Activated CD4-positive, alpha-beta memory T cell treated with anti-CD3 and anti-CD28 coated beads, Interleukin-2, amount 10 ng/mL, durations not matched to agents 7 days and 5 days (primary cell): Measurements from ENCODE around the gene RBM4B. TPM values are rescaled to one million over a fixed set of nuclear protein-coding genes. Genes with fewer than 3 reads are reported as not detected.

Source experiments
- CTCF ChIA-PET: fragments of 350-600 bp; sonication (Branson Sonifier 250); formaldehyde crosslinking; loops from one replicate; lab custom pipeline; 2021; ENCODE audit warnings: antibody characterized with exemption, inconsistent platforms; lab: Charles Lee
- POLR2A ChIA-PET: fragments of 350-600 bp; sonication (Branson Sonifier 250); formaldehyde crosslinking; loops from one replicate; lab custom pipeline; 2021; ENCODE audit warnings: antibody characterized with exemption; lab: Charles Lee
- DNase-seq: peaks from one replicate; pipeline ENCODE4 v3.0.0-alpha.2; 2020
- H3K27ac Mint-ChIP-seq: one replicate; pipeline ENCODE4 v1.8.0; 2021; ENCODE audit warnings: mild to moderate bottlenecking, mixed read lengths
- H3K27me3 Mint-ChIP-seq: one replicate; pipeline ENCODE4 v1.8.0; 2021; ENCODE audit warnings: mixed read lengths
- H3K36me3 Mint-ChIP-seq: one replicate; pipeline ENCODE4 v1.8.0; 2021; ENCODE audit warnings: low read depth, mixed read lengths
- H3K4me1 Mint-ChIP-seq: one replicate; pipeline ENCODE4 v1.8.0; 2021; ENCODE audit warnings: mixed read lengths
- H3K4me3 Mint-ChIP-seq: one replicate; pipeline ENCODE4 v1.8.0; 2021; ENCODE audit warnings: mild to moderate bottlenecking, mixed read lengths
- H3K9me3 Mint-ChIP-seq: one replicate; pipeline ENCODE4 v1.8.0; 2021; ENCODE audit warnings: mixed read lengths
- total RNA-seq, 2 experiments: library from RNA; stranded (reverse); gene quantifications; one replicate each; pipeline ENCODE4 v1.2.3, GENCODE V29; 2021

RBM4B gene
- total RNA-seq, 2 experiments from 2014 or later = 19.6 to 20.1 TPM

DNA sequence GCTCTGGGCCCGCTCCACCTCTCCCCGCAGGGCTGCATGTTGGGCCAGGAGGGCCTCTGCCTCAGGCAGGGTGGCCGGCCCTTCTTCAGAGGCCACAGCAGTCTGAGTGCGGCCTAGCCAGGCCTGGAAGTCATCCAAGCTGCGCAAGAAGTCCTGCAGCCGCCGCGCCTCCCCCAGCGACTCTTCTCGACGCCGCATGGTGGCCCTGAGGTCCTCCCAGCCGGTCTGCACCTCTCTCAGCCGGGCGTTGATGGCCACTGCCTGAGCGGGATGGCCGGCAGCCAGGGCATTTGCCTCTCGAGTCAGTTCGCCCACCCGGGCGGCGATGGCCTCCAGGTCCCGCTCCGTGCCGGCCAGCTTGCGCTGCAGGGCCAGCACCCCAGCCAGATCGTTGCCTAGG is 23.1 kb upstream of the RBM4B start:
- Mint-ChIP-seq H3K27me3 (no peaks in the 10 kb centered on the region), H3K9me3 (no peaks in the 10 kb centered on the region), H3K4me1 (peaks cover 2% of the 10 kb centered on the region), H3K4me3 (no peak overlapping the region), H3K27ac (no peak overlapping the region), H3K36me3 (no peaks in the 10 kb centered on the region)
- POLR2A ChIA-PET = no interaction called here
- DNase-seq = no peak
- CTCF ChIA-PET = no interaction called here

DNA sequence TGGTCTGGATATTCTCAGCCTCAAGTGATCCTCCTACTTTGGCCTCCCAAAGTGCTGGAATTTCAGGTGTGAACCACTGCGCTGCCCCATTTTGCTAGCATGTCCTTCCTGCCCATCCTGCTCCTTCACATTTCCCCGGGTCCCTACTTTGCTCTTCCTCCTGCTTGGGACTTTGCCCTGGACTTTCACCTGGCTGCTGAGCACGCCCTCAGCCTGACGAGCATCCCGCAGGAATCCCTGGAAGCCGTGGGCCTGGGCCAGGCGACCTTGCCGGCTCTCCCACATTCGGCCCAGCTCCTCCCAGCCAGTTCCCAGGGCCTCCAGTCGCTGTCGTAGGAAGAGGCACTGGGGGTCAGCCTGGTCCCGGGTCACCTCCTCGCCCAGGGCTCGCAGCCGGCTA is 22.6 kb upstream of the RBM4B start:
- ChIA-PET POLR2A (interaction anchor here (1.0 kb wide), 1 partner anchor 142 kb away, joined by 3 read pairs; no protein-coding TSS in a partner anchor), CTCF (interaction anchor here (1.0 to 8.3 kb wide), 2 partner anchors 134 to 314 kb away, joined by 4 to 68 read pairs; no protein-coding TSS in a partner anchor)
- H3K36me3 Mint-ChIP-seq = no peaks in the 10 kb centered on the region

DNA sequence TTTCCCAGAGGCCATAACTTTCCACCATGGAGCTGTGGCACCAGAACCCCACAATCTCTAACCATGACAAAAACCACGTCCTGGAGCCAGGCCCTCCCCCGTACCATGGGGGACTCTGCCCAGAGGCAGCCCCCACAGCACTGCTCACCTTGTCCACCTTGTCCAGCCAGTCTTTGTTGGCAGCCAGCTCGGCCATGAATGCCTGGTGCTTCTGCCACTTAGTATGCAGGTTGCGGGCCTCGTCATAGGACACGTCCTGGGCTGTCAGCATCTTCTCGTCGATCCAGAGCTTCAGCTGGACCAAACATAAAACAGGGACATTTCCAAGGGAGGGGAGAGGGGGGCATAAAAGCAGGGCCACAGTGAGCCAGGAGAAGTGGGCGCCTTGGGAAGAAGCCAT is 20.8 kb upstream of the RBM4B start:
- Mint-ChIP-seq H3K4me1 (no peaks in the 10 kb centered on the region), H3K9me3 (no peaks in the 10 kb centered on the region), H3K27me3 (no peaks in the 10 kb centered on the region), H3K27ac (no peak overlapping the region), H3K4me3 (no peak overlapping the region), H3K36me3 (no peaks in the 10 kb centered on the region)
- no peak for DNase-seq
- POLR2A ChIA-PET = no interaction called here
- CTCF ChIA-PET = interaction anchor here (8.3 kb wide), 1 partner anchor 135 kb away, joined by 68 read pairs; no protein-coding TSS in a partner anchor

More for the DNA sequence above, 22.6 kb upstream of the RBM4B start:
- H3K4me1 Mint-ChIP-seq = peaks cover 2% of the 10 kb centered on the region
- no peak overlapping the region for H3K4me3 Mint-ChIP-seq
- no peaks in the 10 kb centered on the region for H3K9me3 Mint-ChIP-seq
- DNase-seq = no peak
- no peak overlapping the region for H3K27ac Mint-ChIP-seq
- no peaks in the 10 kb centered on the region for H3K27me3 Mint-ChIP-seq

DNA sequence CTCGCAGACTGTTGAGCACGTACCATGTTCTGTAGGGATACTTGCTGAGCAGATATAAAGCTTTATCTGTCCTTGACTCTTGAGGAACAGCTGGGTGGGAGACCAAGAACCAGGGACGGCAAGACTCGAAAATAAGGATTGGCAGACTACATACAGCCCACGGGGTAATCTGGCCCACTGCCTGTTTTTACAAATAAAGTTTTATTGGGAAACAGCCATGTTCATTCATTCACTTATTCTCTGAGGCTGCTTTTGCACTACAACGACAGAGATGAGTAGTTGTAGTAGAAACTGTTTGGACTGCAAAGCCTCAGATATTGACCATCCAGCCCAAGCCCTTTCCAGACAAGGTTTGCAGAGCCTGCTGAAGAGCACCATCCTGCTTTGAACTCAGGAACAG is 20.3 kb upstream of the RBM4B start:
- DNase-seq = no peak
- POLR2A ChIA-PET = no interaction called here
- H3K36me3 Mint-ChIP-seq = no peaks in the 10 kb centered on the region

DNA sequence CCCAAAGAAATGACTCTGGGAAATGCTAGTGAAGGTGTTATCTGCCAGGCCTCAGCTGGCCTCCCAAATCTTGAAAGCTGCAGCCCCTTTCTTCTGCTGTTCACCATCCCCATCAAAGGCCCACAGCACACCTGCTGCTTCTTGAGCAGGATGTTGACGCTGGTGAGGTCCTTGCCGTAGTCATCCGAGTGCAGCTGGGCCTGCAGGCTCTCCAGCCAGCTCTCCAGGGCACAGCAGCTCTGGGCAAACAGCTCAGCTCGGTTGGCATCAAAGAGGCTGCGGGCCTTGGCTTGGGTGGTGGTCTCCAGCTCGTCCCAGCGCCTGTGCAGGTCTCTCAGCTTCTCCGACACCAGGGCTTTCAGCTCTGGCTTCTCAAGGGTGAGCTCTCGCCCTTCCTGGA is 18.5 kb upstream of the RBM4B start:
- ChIA-PET CTCF (interaction anchor here (1.3 to 8.3 kb wide), 7 partner anchors 14 to 280 kb away, joined by 3 to 68 read pairs (median 3); no protein-coding TSS in a partner anchor), POLR2A (interaction anchor here (0.8 to 1.1 kb wide), 3 partner anchors 138 to 187 kb away, joined by 3 read pairs; no protein-coding TSS in a partner anchor)
- no peak overlapping the region for H3K4me3 Mint-ChIP-seq
- H3K9me3 Mint-ChIP-seq = no peaks in the 10 kb centered on the region
- H3K27me3 Mint-ChIP-seq = no peaks in the 10 kb centered on the region
- no peaks in the 10 kb centered on the region for H3K36me3 Mint-ChIP-seq
- no peak overlapping the region for H3K27ac Mint-ChIP-seq
- no peaks in the 10 kb centered on the region for H3K4me1 Mint-ChIP-seq
- no peak for DNase-seq

More for the DNA sequence above, 20.3 kb upstream of the RBM4B start:
- CTCF ChIA-PET = interaction anchor here (8.3 kb wide), 1 partner anchor 136 kb away, joined by 68 read pairs; no protein-coding TSS in a partner anchor
- Mint-ChIP-seq H3K27ac (no peak overlapping the region), H3K9me3 (no peaks in the 10 kb centered on the region), H3K4me1 (no peaks in the 10 kb centered on the region), H3K27me3 (no peaks in the 10 kb centered on the region), H3K4me3 (no peak overlapping the region)

DNA sequence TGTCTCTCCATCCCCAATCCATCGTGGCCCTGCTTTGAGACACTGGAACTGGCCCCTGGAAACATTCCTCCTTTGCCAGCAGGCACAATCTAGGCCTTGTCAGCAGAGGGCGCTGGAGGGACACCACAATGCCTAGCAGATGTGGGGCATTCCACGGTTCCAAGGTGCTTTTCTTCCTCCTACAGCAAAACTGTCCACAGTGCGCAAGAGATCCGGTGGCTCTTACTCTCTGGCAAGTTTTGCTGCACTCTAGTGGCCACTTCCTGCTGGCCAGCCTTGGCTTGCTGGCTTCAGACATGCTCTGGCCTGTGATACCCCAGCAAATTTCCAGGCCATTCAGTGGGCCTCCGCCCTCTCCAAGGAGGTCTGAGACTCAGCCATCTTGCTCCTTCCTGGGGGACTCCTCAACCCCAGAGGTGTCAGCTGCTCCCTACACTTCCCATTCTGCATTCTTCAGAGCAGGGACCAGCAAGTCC is 17.1 kb upstream of the RBM4B start:
- POLR2A ChIA-PET = interaction anchor here (1.0 kb wide), 1 partner anchor 148 kb away, joined by 4 read pairs; no protein-coding TSS in a partner anchor

DNA sequence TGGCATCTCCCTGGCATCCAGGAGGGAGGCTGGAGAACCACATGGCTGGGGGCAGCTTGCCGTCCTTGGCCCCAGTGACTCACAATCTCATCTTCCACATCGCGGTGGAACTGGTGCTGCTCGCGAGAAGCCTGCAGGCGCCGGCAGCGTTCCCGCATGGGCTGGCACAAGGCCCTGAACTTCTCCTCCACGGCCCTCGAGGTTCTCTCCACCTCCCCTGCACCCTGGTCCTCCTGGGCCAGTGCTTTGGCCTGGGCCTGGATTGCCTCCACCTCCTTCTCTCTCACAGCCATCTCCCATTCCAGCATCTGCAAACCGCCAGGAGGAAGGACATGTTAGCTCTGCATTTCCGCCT is 16.3 kb upstream of the RBM4B start:
- Mint-ChIP-seq H3K4me1 (no peaks in the 10 kb centered on the region), H3K9me3 (no peaks in the 10 kb centered on the region), H3K27ac (no peak overlapping the region), H3K36me3 (no peaks in the 10 kb centered on the region), H3K27me3 (no peaks in the 10 kb centered on the region), H3K4me3 (no peak overlapping the region)
- CTCF ChIA-PET = interaction anchor here (0.6 to 8.3 kb wide), 2 partner anchors 98 to 140 kb away, joined by 3 to 68 read pairs; no protein-coding TSS in a partner anchor
- POLR2A ChIA-PET = no interaction called here
- no peak for DNase-seq

More for the DNA sequence above, 17.1 kb upstream of the RBM4B start:
- no peaks in the 10 kb centered on the region for H3K36me3 Mint-ChIP-seq
- no peaks in the 10 kb centered on the region for H3K9me3 Mint-ChIP-seq
- peak; percentile 82 for DNase-seq
- no peaks in the 10 kb centered on the region for H3K4me1 Mint-ChIP-seq
- no peak overlapping the region for H3K27ac Mint-ChIP-seq
- no peak overlapping the region for H3K4me3 Mint-ChIP-seq
- CTCF ChIA-PET = interaction anchor here (0.7 to 8.3 kb wide), 7 partner anchors 21 to 189 kb away, joined by 3 to 68 read pairs (median 3); no protein-coding TSS in a partner anchor
- H3K27me3 Mint-ChIP-seq = no peaks in the 10 kb centered on the region

DNA sequence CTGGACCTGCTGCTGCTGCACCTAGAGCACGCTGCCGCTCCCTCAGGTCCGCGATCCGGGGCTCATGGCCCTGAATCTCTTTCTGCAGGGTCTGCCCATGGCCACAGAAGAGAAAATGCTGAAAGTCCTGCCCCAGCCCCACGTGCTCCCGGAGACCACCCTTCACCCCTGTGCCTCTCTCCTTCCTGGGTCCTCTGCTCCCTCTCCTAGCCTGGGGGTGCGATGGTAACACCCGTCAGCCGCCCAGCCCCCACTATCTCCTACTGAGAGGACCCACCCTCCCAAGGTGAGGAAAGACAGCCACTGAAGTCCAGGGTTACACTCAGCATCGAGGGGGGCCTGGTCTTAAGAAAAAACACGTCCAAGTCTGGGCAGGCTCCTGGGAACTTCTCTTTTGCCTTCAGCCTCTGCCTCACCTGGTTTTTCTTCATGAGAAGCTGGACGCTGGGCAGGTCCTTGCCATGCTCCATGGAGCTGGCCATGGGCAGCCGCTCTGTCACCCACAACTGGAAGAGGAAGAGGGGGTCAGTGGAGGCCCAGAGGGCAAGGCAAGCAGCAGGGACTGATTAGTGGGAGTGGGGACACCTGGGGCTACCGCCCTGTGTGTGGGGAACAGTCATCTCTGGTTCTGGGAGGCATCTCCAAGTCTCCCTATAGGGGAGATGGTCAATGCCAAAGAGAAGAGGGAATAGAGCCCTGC is 15.8 kb upstream of the RBM4B start:
- Mint-ChIP-seq H3K27me3 (no peaks in the 10 kb centered on the region), H3K4me3 (no peak overlapping the region), H3K4me1 (no peaks in the 10 kb centered on the region), H3K36me3 (no peaks in the 10 kb centered on the region), H3K27ac (no peak overlapping the region), H3K9me3 (no peaks in the 10 kb centered on the region)
- DNase-seq = no peak
- ChIA-PET CTCF (interaction anchor here (0.6 to 8.3 kb wide), 2 partner anchors 99 to 140 kb away, joined by 3 to 68 read pairs; no protein-coding TSS in a partner anchor), POLR2A (no interaction called here)

DNA sequence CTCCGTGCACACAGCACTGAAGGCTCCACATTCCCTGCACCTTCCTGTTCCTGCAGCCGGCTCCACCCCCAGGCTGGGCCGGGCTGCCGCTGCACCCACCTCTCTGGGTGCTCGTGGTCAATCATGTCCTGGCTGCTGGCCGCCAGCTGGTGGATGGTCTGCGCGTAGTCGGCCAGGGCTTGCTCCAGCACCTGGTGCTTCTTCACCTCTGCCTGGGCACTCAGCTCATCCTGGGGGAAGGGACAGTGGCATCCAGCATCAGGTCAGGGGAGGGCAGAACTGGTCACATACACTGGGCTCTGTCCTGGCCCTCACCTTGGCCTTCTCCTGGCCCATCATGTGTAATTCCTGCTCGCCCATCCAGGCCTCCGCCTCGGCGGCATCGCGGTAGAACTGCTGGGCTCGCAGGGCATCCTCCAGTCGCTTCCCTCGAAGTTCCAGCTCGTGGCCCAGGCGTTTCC is 15.2 kb upstream of the RBM4B start:
- DNase-seq = no peak
- no peak overlapping the region for H3K27ac Mint-ChIP-seq
- CTCF ChIA-PET = interaction anchor here (8.3 kb wide), 1 partner anchor 141 kb away, joined by 68 read pairs; no protein-coding TSS in a partner anchor
- H3K4me3 Mint-ChIP-seq = no peak overlapping the region
- H3K4me1 Mint-ChIP-seq = no peaks in the 10 kb centered on the region
- H3K27me3 Mint-ChIP-seq = no peaks in the 10 kb centered on the region
- no peaks in the 10 kb centered on the region for H3K9me3 Mint-ChIP-seq
- no peaks in the 10 kb centered on the region for H3K36me3 Mint-ChIP-seq
- POLR2A ChIA-PET = no interaction called here

DNA sequence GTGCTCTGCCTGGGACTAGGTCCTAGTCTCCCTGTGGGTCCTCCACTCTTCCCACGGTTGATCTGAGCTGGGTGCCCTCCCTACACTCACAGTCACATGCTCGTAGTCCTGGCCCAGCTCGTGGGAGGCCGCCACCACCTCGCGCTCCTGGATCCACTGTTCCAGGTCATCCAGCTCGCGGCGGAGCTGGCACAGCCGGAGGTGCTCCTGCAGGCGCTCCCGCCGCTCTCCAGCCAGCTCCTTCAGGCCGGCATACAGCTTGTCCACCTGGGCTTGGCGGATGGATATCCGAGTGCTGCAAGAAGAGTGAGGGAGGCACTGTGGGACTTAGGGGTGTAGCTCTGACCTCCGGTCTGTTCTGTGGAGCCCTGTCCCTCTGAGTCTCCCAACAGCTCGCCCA is 14.8 kb upstream of the RBM4B start:
- CTCF ChIA-PET = interaction anchor here (0.8 to 8.3 kb wide), 2 partner anchors 141 to 147 kb away, joined by 3 to 68 read pairs; no protein-coding TSS in a partner anchor
- Mint-ChIP-seq H3K4me3 (no peak overlapping the region), H3K4me1 (no peaks in the 10 kb centered on the region), H3K27me3 (no peaks in the 10 kb centered on the region), H3K27ac (no peak overlapping the region), H3K9me3 (no peaks in the 10 kb centered on the region), H3K36me3 (no peaks in the 10 kb centered on the region)
- no peak for DNase-seq
- POLR2A ChIA-PET = no interaction called here

DNA sequence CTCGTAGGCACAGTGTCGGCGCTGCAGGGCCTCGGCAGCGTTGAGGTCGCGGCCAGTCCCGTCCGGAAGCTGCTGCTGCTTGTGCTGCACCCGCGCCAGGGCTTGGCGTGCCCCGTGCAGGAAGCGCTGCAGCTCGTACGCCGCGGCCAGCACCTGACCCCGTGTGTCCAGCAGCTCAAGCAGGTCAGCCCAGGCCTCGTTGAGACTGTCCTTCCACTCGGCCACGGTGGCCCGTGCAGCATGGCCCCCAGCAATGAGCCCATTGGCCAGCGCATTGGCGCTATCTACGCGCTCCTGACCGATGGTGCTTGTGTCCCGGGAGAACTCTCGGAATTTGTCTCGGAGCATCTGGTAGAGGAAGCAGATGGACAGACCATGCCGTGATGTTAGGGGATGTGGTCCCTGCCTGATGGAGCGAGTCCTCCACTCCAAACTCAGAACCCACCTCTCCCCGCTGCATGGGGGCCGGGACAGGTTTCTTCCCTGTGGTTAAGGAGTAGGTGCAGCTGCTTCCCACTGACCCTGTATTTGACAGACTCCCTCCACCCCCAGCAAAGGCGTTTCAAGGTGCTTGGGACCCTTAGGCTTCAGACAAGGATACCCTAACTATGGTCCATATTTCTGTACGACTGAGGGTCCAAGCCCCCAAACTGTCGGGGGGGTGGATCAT is 13.8 kb upstream of the RBM4B start:
- ChIA-PET CTCF (no interaction called here), POLR2A (no interaction called here)
- Mint-ChIP-seq H3K36me3 (no peaks in the 10 kb centered on the region), H3K4me1 (no peaks in the 10 kb centered on the region), H3K27me3 (no peaks in the 10 kb centered on the region), H3K9me3 (no peaks in the 10 kb centered on the region), H3K4me3 (no peak overlapping the region), H3K27ac (no peak overlapping the region)
- DNase-seq = no peak

DNA sequence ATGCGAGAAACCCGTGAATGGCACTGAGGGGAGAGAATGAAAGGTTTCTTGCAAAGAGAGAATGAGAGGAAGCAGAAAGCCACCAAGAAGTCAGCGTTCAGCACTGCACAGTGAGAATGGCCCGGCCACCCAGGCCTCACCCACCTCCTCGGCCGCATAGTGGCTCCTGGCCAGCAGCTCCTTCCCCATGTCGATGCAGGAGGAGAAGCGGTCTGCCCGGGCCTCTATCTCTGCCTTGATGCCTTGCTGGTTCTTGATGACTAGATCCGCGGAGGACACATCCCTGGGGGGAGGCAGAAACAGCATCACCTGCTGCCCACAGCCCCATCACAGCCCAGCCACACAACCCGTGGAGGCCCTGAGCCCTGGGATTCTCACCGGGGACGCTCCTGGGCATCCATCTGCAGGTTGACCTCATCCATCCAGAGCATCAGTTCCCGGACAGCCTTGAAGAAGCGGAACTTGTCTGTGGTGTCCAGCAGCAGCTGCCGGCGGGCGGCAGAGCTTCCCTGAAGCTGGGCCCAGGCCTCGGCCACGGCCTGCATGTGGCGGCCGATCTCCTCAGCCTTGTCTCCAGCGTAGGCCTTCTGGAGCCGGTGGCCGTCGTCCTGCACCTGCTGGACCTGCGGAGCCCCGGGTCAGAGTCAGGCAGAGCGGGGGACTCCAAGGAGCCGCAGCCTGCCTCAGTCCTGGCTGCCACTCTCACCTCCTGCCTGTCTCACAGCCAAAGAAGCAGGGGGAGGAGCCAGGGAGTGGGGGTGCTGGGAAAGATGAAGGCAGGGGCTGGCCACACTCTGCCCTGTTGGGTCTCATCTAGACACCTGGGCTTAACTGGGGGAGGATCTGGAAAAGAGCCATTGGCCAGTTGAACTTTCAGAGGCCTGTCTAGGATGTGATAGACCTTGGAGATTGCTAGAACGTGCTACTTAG is 12.2 kb upstream of the RBM4B start:
- Mint-ChIP-seq H3K36me3 (no peaks in the 10 kb centered on the region), H3K4me1 (no peaks in the 10 kb centered on the region), H3K27ac (no peak overlapping the region), H3K4me3 (no peak overlapping the region), H3K9me3 (no peaks in the 10 kb centered on the region), H3K27me3 (no peaks in the 10 kb centered on the region)
- CTCF ChIA-PET = no interaction called here
- DNase-seq = no peak
- POLR2A ChIA-PET = no interaction called here
